NB4 (cell line): ENCODE measurements around the gene MYB.

ENCODE experiments used
- CTCF ChIP-seq: IDR thresholded peaks from one replicate; pipeline ENCODE4 v1.5.1; 2012; ENCODE audit warnings: low read depth, low read length
- POLR2A ChIP-seq: IDR thresholded peaks from 2 replicates; pipeline ENCODE4 v1.6.1; 2011; ENCODE audit warnings: mild to moderate bottlenecking; ENCODE audit not compliant: insufficient read length; ENCODE audit errors: extremely low read depth

GRCh38 chr6:135256866-135257265, 75.8 kb downstream of the MYB start:
- TF ChIP-seq CTCF (no peak), POLR2A (no peak)
